Activated CD4-positive, alpha-beta memory T cell treated with anti-CD3 and anti-CD28 coated beads for 36 hours (primary cell): ENCODE measurements around the gene PRIMPOL. TPM values are rescaled to one million over a fixed set of nuclear protein-coding genes. Genes with fewer than 3 reads are reported as not detected.

Experiments
- CTCF ChIA-PET: fragments of 350-600 bp; sonication (Branson Sonifier 250); formaldehyde crosslinking; loops from one replicate; lab custom pipeline; 2021; ENCODE audit warnings: antibody characterized with exemption, inconsistent platforms; lab: Charles Lee
- POLR2A ChIA-PET: fragments of 350-600 bp; sonication (Branson Sonifier 250); formaldehyde crosslinking; loops from one replicate; lab custom pipeline; 2021; ENCODE audit warnings: antibody characterized with exemption; lab: Charles Lee
- DNase-seq: peaks from one replicate; pipeline ENCODE4 v3.0.0-alpha.2; 2020
- H3K27ac Mint-ChIP-seq: one replicate; pipeline ENCODE4 v1.8.0; 2021; ENCODE audit warnings: mixed read lengths
- H3K27me3 Mint-ChIP-seq: one replicate; pipeline ENCODE4 v1.8.0; 2021; ENCODE audit warnings: mixed read lengths
- H3K36me3 Mint-ChIP-seq: one replicate; pipeline ENCODE4 v1.8.0; 2021; ENCODE audit warnings: mixed read lengths
- H3K4me1 Mint-ChIP-seq: one replicate; pipeline ENCODE4 v1.8.0; 2021; ENCODE audit warnings: low read depth, mixed read lengths
- H3K4me3 Mint-ChIP-seq: one replicate; pipeline ENCODE4 v1.8.0; 2021; ENCODE audit warnings: mild to moderate bottlenecking, mixed read lengths
- H3K9me3 Mint-ChIP-seq: one replicate; pipeline ENCODE4 v1.8.0; 2021; ENCODE audit warnings: mixed read lengths
- intact Hi-C: fragments of 100-400 bp; cut with micrococcal nuclease; formaldehyde crosslinking; loops from one replicate; pipeline ENCODE4 v1.15.1; 2023
- total RNA-seq, 2 experiments: library from RNA; stranded (reverse); gene quantifications; one replicate each; pipeline ENCODE4 v1.2.3, GENCODE V29; 2021

The PRIMPOL gene
- total RNA-seq, 2 experiments from 2014 or later = 23.1 to 27.1 TPM

GRCh38 chr4:184744236-184744635 is 94.7 kb downstream of the PRIMPOL start:
- intact Hi-C loops = loop anchor here (10.0 kb wide), 1 partner anchor 351 kb away; no protein-coding TSS in a partner anchor
- Mint-ChIP-seq H3K27me3 (no peaks in the 10 kb centered on the region), H3K4me3 (no peak overlapping the region), H3K27ac (no peak overlapping the region), H3K36me3 (no peaks in the 10 kb centered on the region), H3K4me1 (peaks cover 16% of the 10 kb centered on the region), H3K9me3 (no peaks in the 10 kb centered on the region)
- CTCF ChIA-PET = no interaction called here
- POLR2A ChIA-PET = no interaction called here
- no peak for DNase-seq

Other genes starting within 250 kb of the PRIMPOL start
- gene IRF2, start 175.2 kb upstream of the PRIMPOL start, total RNA-seq = 10 to 100 TPM; 48.1 to 50.9 TPM
- gene CASP3, start 291 bp upstream of the PRIMPOL start, total RNA-seq = 10 to 100 TPM; 54.0 to 54.4 TPM
- 10 to 100 TPM; 82.7 to 87.6 TPM for gene CENPU, start 84.4 kb downstream of the PRIMPOL start, total RNA-seq
- 10 to 100 TPM; 22.0 to 22.2 TPM for gene ACSL1, start 176.2 kb downstream of the PRIMPOL start, total RNA-seq